ENCODE measurements around the gene SEC14L6.

The SEC14L6 gene

DNA sequence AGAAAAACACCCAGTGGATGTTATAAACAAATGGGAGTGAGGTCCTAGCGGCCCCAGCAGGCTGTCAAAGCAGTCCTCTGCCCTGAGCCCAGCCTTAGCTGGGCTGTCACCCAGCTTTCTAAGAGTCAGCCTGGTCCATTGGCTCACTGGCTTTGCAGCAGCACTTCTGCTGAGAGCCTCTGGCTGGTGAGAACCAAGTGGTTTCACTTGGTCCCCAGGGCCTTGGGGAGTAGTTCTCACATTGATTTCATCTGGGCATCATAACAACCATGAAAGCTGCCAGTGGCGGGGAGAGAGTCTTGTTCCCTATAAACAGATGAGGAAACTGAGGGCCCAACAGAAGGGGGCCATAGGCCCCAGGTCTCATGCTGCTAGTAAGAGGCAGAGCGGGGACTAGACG is 11.4 kb downstream of the SEC14L6 start:
- Histone ChIP-seq H3K4me3 (ENCODE audit: low read length) (no peak overlapping the region), H3K4me2 (ENCODE audit: low read length) (no peak overlapping the region), H3K9me3 (ENCODE audit: control insufficient read depth, insufficient read depth, low read length) (no peaks in the 10 kb centered on the region), H3K79me2 (ENCODE audit: control insufficient read depth, low read length) (no peaks in the 10 kb centered on the region), H3K27ac (ENCODE audit: low read depth, low read length) (no peak overlapping the region), H4K20me1 (ENCODE audit: control insufficient read depth, insufficient read depth, low read depth, low read length) (no peaks in the 10 kb centered on the region), H3K36me3 (ENCODE audit: control insufficient read depth, low read length) (no peaks in the 10 kb centered on the region), H3F3A (ENCODE audit: control insufficient read depth, insufficient read depth) (no peaks in the 10 kb centered on the region), H3K9me2 (replicated peaks; ENCODE audit: control insufficient read depth, low read length) (no peaks in the 10 kb centered on the region), H3K27me3 (ENCODE audit: control insufficient read depth, low read length) (peaks cover 5% of the 10 kb centered on the region; the same call in 1 of the 2 replicates), H3K4me1 (ENCODE audit: control insufficient read depth, low read length) (no peaks in the 10 kb centered on the region)
- TF ChIP-seq EZH2phosphoT487 (IDR thresholded peaks at IDR 0.05; ENCODE audit: borderline replicate concordance, low read length) = no peak
- TF ChIP-seq, protein P1, sequence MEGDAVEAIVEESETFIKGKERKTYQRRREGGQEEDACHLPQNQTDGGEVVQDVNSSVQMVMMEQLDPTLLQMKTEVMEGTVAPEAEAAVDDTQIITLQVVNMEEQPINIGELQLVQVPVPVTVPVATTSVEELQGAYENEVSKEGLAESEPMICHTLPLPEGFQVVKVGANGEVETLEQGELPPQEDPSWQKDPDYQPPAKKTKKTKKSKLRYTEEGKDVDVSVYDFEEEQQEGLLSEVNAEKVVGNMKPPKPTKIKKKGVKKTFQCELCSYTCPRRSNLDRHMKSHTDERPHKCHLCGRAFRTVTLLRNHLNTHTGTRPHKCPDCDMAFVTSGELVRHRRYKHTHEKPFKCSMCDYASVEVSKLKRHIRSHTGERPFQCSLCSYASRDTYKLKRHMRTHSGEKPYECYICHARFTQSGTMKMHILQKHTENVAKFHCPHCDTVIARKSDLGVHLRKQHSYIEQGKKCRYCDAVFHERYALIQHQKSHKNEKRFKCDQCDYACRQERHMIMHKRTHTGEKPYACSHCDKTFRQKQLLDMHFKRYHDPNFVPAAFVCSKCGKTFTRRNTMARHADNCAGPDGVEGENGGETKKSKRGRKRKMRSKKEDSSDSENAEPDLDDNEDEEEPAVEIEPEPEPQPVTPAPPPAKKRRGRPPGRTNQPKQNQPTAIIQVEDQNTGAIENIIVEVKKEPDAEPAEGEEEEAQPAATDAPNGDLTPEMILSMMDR (IDR thresholded peaks at IDR 0.05; ENCODE audit: low read depth, low read length, poor library complexity, severe bottlenecking) = no peak

GRCh38 chr22:30531651-30532608 is 14.6 kb downstream of the SEC14L6 start:
- Histone ChIP-seq H3K79me2 (ENCODE audit: control insufficient read depth, low read length) (no peaks in the 10 kb centered on the region), H3K27ac (ENCODE audit: low read depth, low read length) (no peak overlapping the region), H3K4me1 (ENCODE audit: control insufficient read depth, low read length) (no peaks in the 10 kb centered on the region), H3K4me3 (ENCODE audit: low read length) (no peak overlapping the region), H3K9me3 (ENCODE audit: control insufficient read depth, insufficient read depth, low read length) (no peaks in the 10 kb centered on the region), H3F3A (ENCODE audit: control insufficient read depth, insufficient read depth) (no peaks in the 10 kb centered on the region), H3K9me2 (replicated peaks; ENCODE audit: control insufficient read depth, low read length) (no peaks in the 10 kb centered on the region), H3K36me3 (ENCODE audit: control insufficient read depth, low read length) (no peaks in the 10 kb centered on the region), H4K20me1 (ENCODE audit: control insufficient read depth, insufficient read depth, low read depth, low read length) (no peaks in the 10 kb centered on the region), H3K27me3 (ENCODE audit: control insufficient read depth, low read length) (peaks cover 5% of the 10 kb centered on the region; the same call in 1 of the 2 replicates), H3K4me2 (ENCODE audit: low read length) (no peak overlapping the region)
- TF ChIP-seq, protein P1 (IDR thresholded peaks at IDR 0.05; ENCODE audit: low read depth, low read length, poor library complexity, severe bottlenecking) = no peak
- no peak for TF ChIP-seq EZH2phosphoT487 (IDR thresholded peaks at IDR 0.05; ENCODE audit: borderline replicate concordance, low read length)

GRCh38 chr22:30526656-30527055 is 19.9 kb downstream of the SEC14L6 start:
- Histone ChIP-seq H3K9me3 (ENCODE audit: control insufficient read depth, insufficient read depth, low read length) (no peaks in the 10 kb centered on the region), H3K27me3 (ENCODE audit: control insufficient read depth, low read length) (0 out of 2 replicates have a peak, but pooled peaks cover 3% of the 10 kb centered on the region), H3K4me1 (ENCODE audit: control insufficient read depth, low read length) (no peaks in the 10 kb centered on the region), H3F3A (ENCODE audit: control insufficient read depth, insufficient read depth) (no peaks in the 10 kb centered on the region), H3K27ac (ENCODE audit: low read depth, low read length) (no peak overlapping the region), H3K9me2 (replicated peaks; ENCODE audit: control insufficient read depth, low read length) (no peaks in the 10 kb centered on the region), H3K36me3 (ENCODE audit: control insufficient read depth, low read length) (no peaks in the 10 kb centered on the region), H3K79me2 (ENCODE audit: control insufficient read depth, low read length) (no peaks in the 10 kb centered on the region), H3K4me2 (ENCODE audit: low read length) (no peak overlapping the region), H4K20me1 (ENCODE audit: control insufficient read depth, insufficient read depth, low read depth, low read length) (no peaks in the 10 kb centered on the region), H3K4me3 (ENCODE audit: low read length) (no peak overlapping the region)
- no peak for TF ChIP-seq EZH2phosphoT487 (IDR thresholded peaks at IDR 0.05; ENCODE audit: borderline replicate concordance, low read length)
- TF ChIP-seq, protein P1 (IDR thresholded peaks at IDR 0.05; ENCODE audit: low read depth, low read length, poor library complexity, severe bottlenecking) = no peak

All from DOHH2 (cell line).